Measurements from ENCODE around the gene SUSD3. TPM values are rescaled to one million over a fixed set of nuclear protein-coding genes. Genes with fewer than 3 reads are reported as not detected.
"Not testable (repeated sequence)": the region's sequence is repeated elsewhere in the genome, so short reads cannot be mapped to it uniquely, and the experiment has no call there.

The SUSD3 gene
- total RNA-seq, 2 donors from 2014 or later: 1.6 to 11.8 TPM

DNA sequence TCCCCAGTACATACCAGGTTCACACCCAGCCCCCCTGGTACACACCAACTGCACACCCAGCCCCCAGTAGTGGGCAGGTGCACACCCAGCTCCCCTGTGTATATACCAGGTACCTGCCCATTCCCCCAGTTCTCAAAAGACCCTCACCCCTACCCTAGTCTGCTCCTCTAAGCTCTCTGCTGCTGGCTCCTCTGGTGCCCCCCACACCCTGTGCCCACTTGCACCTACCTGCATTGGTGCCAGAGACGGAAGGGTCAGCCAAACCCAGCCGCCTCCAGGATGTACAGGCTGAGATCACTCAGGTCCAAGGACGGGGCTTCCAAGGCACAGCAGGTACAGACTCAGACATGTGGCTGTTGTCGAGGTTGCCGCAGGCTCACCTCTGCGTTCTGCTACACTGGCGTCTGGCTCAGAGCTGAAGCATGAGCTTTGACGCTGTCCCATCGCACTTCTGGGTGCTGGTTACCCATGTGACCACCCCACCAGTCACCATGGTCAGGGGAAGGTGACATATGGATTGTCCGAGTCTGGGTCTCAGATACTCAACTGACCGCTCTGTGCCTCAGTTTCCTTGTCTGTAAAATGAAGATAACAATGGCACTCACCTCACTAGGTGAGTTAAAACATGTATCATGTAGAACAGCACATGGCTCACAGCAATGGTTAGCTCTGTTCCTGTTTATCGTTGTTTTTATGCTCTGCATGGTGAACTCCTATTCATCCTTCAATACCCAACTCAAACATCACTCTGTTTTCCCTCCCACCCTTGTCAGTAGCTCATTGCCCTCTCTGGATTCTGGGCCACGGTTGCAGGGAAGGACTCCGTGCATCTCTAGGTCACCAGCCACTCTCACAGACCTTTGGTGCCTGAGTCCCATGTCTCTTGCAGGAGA is 45.3 kb upstream of the SUSD3 start:
- H3K4me1 ChIP-seq: no peaks in the 10 kb centered on the region
- H3K27me3 ChIP-seq: no peaks in the 10 kb centered on the region
- TF ChIP-seq, protein P1, sequence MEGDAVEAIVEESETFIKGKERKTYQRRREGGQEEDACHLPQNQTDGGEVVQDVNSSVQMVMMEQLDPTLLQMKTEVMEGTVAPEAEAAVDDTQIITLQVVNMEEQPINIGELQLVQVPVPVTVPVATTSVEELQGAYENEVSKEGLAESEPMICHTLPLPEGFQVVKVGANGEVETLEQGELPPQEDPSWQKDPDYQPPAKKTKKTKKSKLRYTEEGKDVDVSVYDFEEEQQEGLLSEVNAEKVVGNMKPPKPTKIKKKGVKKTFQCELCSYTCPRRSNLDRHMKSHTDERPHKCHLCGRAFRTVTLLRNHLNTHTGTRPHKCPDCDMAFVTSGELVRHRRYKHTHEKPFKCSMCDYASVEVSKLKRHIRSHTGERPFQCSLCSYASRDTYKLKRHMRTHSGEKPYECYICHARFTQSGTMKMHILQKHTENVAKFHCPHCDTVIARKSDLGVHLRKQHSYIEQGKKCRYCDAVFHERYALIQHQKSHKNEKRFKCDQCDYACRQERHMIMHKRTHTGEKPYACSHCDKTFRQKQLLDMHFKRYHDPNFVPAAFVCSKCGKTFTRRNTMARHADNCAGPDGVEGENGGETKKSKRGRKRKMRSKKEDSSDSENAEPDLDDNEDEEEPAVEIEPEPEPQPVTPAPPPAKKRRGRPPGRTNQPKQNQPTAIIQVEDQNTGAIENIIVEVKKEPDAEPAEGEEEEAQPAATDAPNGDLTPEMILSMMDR (IDR thresholded peaks at IDR 0.05): no peak
- DNase-seq (ENCODE audit: low spot score): no peak
- no peak overlapping the region for H3K27ac ChIP-seq
- no peaks in the 10 kb centered on the region for H3K36me3 ChIP-seq
- no peaks in the 10 kb centered on the region for H3K9me3 ChIP-seq
- H3K4me3 ChIP-seq: no peak overlapping the region

DNA sequence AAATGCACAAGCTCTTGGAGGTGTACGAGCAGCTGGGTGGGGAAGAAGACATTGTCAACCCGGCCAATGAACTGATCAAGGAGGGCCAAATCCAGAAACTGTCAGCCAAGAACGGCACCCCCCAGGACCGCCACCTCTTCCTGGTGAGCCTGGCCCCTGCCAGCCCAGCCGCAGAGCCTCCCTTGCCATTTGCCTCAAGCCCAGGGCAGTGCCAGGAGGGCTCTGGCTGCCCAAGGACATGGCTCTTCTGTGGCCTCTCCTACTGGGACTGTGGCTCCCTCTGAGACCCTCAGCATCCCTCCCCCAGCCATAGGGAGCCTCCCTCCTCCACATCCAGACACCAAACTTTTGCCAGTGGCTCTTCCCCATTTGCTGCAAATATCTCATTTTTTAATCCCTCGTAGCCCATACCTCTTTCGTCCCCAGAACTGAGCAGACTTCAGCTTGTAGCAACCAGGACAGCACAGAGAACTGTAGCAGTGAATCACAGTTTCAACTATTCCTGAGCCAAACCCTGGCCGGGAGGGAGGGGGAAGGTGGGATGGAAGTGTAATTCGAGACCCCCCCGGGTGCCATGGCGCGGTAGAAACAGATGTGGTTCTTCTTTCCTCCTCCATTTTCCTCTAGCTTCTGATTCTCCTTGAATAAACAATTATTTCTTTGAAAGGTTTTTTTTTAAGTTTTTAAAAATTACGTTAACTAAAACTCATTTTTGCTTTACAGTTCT is 44.5 kb upstream of the SUSD3 start:
- Histone ChIP-seq H3K4me3 (no peak overlapping the region), H3K4me1 (no peaks in the 10 kb centered on the region), H3K27ac (no peak overlapping the region), H3K36me3 (no peaks in the 10 kb centered on the region), H3K9me3 (no peaks in the 10 kb centered on the region), H3K27me3 (no peaks in the 10 kb centered on the region)
- DNase-seq (ENCODE audit: low spot score): peak; percentile 40
- TF ChIP-seq, protein P1 (IDR thresholded peaks at IDR 0.05): no peak

DNA sequence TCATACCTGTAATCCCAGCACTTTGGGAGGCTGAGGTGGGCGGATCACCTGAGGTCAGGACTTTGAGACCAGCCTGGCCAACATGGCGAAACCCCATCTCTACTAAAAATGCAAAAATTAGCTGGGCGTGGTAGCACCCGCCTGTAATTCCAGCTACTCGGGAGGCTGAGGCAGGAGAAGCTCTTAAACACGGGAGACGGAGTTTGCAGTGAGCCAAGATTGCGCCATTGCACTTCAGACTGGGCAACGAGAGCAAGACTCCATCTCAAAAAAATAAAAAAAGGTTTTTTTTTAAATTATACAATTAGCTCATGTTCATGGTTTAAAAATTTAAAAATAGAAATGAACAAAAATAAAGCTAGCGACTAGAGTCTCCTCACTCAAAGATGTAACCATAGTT is 43.3 kb upstream of the SUSD3 start:
- H3K4me1 ChIP-seq, H3K4me3 ChIP-seq, H3K27me3 ChIP-seq, H3K36me3 ChIP-seq, H3K27ac ChIP-seq, H3K9me3 ChIP-seq: not testable (repeated sequence)
- peak; percentile 49 for DNase-seq (ENCODE audit: low spot score)

DNA sequence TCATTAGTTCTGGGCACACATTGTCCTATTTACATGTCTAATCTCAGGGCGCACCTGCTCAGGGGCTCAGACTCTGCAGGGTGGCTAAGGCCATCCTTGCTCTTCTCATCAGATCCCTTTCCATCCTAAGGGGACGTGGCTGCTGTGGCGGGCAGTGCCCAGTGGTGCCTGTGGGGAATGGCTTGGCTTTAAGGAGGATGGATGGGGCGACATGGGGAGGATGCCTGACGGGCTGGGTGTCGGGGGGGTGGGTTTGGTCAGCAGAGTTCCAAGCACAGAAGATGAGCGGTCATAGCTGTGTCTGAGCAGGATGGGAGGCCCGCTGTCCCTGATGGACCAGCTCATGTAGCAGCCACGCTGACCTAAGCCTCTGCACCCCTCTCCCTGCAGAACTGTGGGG is 40.9 kb upstream of the SUSD3 start:
- H3K27ac ChIP-seq: no peak overlapping the region
- no peaks in the 10 kb centered on the region for H3K9me3 ChIP-seq
- TF ChIP-seq, protein P1 (IDR thresholded peaks at IDR 0.05): no peak
- no peaks in the 10 kb centered on the region for H3K4me1 ChIP-seq
- no peak overlapping the region for H3K4me3 ChIP-seq
- DNase-seq (ENCODE audit: low spot score): no peak
- no peaks in the 10 kb centered on the region for H3K27me3 ChIP-seq
- no peaks in the 10 kb centered on the region for H3K36me3 ChIP-seq

DNA sequence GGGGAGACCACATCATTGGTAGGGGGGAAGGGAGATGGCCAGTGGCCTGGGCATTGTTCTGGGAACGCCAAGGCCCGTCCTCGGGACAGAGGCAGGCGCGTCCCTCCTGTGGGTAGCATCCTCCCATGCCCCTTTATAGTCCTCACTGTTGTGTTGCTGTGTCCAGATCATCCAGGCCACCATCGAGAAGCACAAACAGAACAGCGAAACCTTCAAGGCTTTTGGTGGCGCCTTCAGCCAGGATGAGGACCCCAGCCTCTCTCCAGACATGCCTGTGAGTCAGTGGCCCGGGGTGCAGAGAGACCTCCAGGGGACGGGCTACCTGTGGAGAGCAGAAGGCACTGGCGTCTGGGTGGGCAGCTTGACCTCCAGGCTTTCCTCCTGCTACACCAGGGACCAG is 38.4 kb upstream of the SUSD3 start:
- no peak overlapping the region for H3K4me3 ChIP-seq
- H3K27ac ChIP-seq: no peak overlapping the region
- DNase-seq (ENCODE audit: low spot score): no peak
- no peaks in the 10 kb centered on the region for H3K9me3 ChIP-seq
- TF ChIP-seq, protein P1 (IDR thresholded peaks at IDR 0.05): no peak
- H3K4me1 ChIP-seq: no peaks in the 10 kb centered on the region
- H3K27me3 ChIP-seq: no peaks in the 10 kb centered on the region
- H3K36me3 ChIP-seq: no peaks in the 10 kb centered on the region
